Upper lobe of left lung (tissue), 6 donors: ENCODE data around the gene ATP6V1A. TPM values are rescaled to one million over a fixed set of nuclear protein-coding genes. Genes with fewer than 3 reads are reported as not detected.

Experiments used
- ATAC-seq, 2 donors: fragments of 200-7000 bp; cut with Tn5 transposase; one replicate each; pipeline ENCODE4 v1.9.1; 2022; ENCODE audit warnings: mild to moderate bottlenecking in 2 of 2, moderate library complexity in 2 of 2; ENCODE audit not compliant: low FRiP score in 2 of 2
- DNase-seq, 2 donors: peaks; one replicate each; pipeline ENCODE4 v3.0.0-alpha.2; 2019 to 2020
- H3K27ac ChIP-seq, 4 donors: fragments of 200-600 bp; sonication (generic); one replicate each; pipeline ENCODE4 v1.5.1; 2016 to 2019
- H3K27me3 ChIP-seq, 4 donors: fragments of 200-600 bp; sonication (generic); one replicate each; pipeline ENCODE4 v1.5.1; 2017 to 2019
- H3K36me3 ChIP-seq, 4 donors: fragments of 200-600 bp; sonication (generic); one replicate each; pipeline ENCODE4 v1.5.1; 2016 to 2019
- H3K4me1 ChIP-seq, 4 donors: fragments of 200-600 bp; sonication (generic); one replicate each; pipeline ENCODE4 v1.5.1; 2018 to 2019
- H3K4me3 ChIP-seq, 4 donors: fragments of 200-600 bp; sonication (generic); one replicate each; pipeline ENCODE4 v1.5.1; 2017 to 2019; ENCODE audit warnings: mild to moderate bottlenecking in 2 of 4, moderate library complexity in 1 of 4
- H3K9me3 ChIP-seq, 4 donors: fragments of 200-600 bp; sonication (generic); one replicate each; pipeline ENCODE4 v1.5.1; 2018 to 2019
- CTCF ChIP-seq, 6 experiments: fragments of 450-650 bp in 4 of 6; fragments of 200-600 bp in 2 of 6; sonication (generic) in 2 of 6; IDR thresholded peaks; one replicate each; pipeline ENCODE4 v1.5.1; 2016 to 2019; ENCODE audit warnings: antibody characterized with exemption in 6 of 6
- EP300 ChIP-seq, 4 donors: sonication (generic); formaldehyde crosslinking; IDR thresholded peaks; one replicate each; pipeline ENCODE4 v1.5.1; 2017; ENCODE audit warnings: antibody characterized with exemption in 4 of 4, control low read depth in 2 of 4
- POLR2A ChIP-seq, 4 donors: fragments of 450-650 bp; IDR thresholded peaks; one replicate each; pipeline ENCODE4 v1.5.1; 2016 to 2017; ENCODE audit warnings: antibody characterized with exemption in 4 of 4, mild to moderate bottlenecking in 2 of 4
- POLR2AphosphoS5 ChIP-seq, 2 donors: sonication (generic); formaldehyde crosslinking; IDR thresholded peaks; one replicate each; pipeline ENCODE4 v1.5.1; 2017; ENCODE audit warnings: antibody characterized with exemption in 2 of 2
- WGBS, 2 donors: methylation state at CpG; one replicate each; pipeline ENCODE4 v1.1.5; 2017 to 2018; 5-methylcytosine and 5-hydroxymethylcytosine counted together
- total RNA-seq, 6 donors: library from RNA; depleted of rRNA in 4 of 6; stranded (reverse); fragments of >200 nt in 4 of 6; gene quantifications; one replicate each; pipeline versions ENCODE4 v1.1.0 to v1.2.1, GENCODE V29; 2016 to 2021
- donor health status: DM: no; HTN: no; CAD: no; lungs with moderate emphysema.
- donor health status: DM: no; HTN: yes; CAD: no; lungs with severe emphysema.

Gene ATP6V1A
- total RNA-seq, 6 donors from 2014 or later = 17.9 to 94.8 (median 66.6) TPM

GRCh38 chr3:113769551-113769950 is 22.7 kb downstream of the ATP6V1A start:
- Histone ChIP-seq H3K27me3 (no peaks in the 10 kb centered on the region), H3K4me3 (no peak overlapping the region), H3K9me3 (no peaks in the 10 kb centered on the region), H3K27ac (no peak overlapping the region), H3K4me1 (no peaks in the 10 kb centered on the region), H3K36me3 (no peaks in the 10 kb centered on the region)
- ATAC-seq = no peak
- TF ChIP-seq POLR2AphosphoS5 (IDR thresholded peaks at IDR 0.05) (no peak), CTCF (IDR thresholded peaks at IDR 0.05) (no peak), EP300 (IDR thresholded peaks at IDR 0.05) (no peak), POLR2A (IDR thresholded peaks at IDR 0.05) (no peak)
- DNase-seq = no peak

GRCh38 chr3:113771993-113772392 is 25.2 kb downstream of the ATP6V1A start:
- Histone ChIP-seq H3K27ac (no peak overlapping the region), H3K4me3 (no peak overlapping the region), H3K36me3 (no peaks in the 10 kb centered on the region), H3K27me3 (no peaks in the 10 kb centered on the region), H3K9me3 (no peaks in the 10 kb centered on the region), H3K4me1 (no peaks in the 10 kb centered on the region)
- TF ChIP-seq EP300 (IDR thresholded peaks at IDR 0.05) (no peak), CTCF (IDR thresholded peaks at IDR 0.05) (no peak), POLR2AphosphoS5 (IDR thresholded peaks at IDR 0.05) (no peak), POLR2A (IDR thresholded peaks at IDR 0.05) (no peak)
- no peak for DNase-seq
- ATAC-seq = no peak

GRCh38 chr3:113773381-113773780 is 26.5 kb downstream of the ATP6V1A start:
- TF ChIP-seq EP300 (IDR thresholded peaks at IDR 0.05) (no peak), POLR2A (IDR thresholded peaks at IDR 0.05) (no peak), CTCF (IDR thresholded peaks at IDR 0.05) (no peak), POLR2AphosphoS5 (IDR thresholded peaks at IDR 0.05) (no peak)
- Histone ChIP-seq H3K9me3 (no peaks in the 10 kb centered on the region), H3K27me3 (no peaks in the 10 kb centered on the region), H3K27ac (no peak overlapping the region), H3K36me3 (no peaks in the 10 kb centered on the region), H3K4me1 (no peaks in the 10 kb centered on the region), H3K4me3 (no peak overlapping the region)
- no peak for ATAC-seq
- no peak for DNase-seq
- WGBS, 2 donors = 64 to 77% methylated on average over 3 of the region's 3 CpGs

- Histone ChIP-seq H3K27ac (no peak overlapping the region), H3K9me3 (no peaks in the 10 kb centered on the region), H3K27me3 (no peaks in the 10 kb centered on the region), H3K4me3 (no peak overlapping the region), H3K36me3 (no peaks in the 10 kb centered on the region), H3K4me1 (no peaks in the 10 kb centered on the region)
- WGBS, 2 donors = 95 to 100% methylated on average over 1 of the region's 1 CpG
- TF ChIP-seq EP300 (IDR thresholded peaks at IDR 0.05) (no peak), POLR2A (IDR thresholded peaks at IDR 0.05) (no peak), POLR2AphosphoS5 (IDR thresholded peaks at IDR 0.05) (no peak), CTCF (IDR thresholded peaks at IDR 0.05) (no peak)
- no peak for DNase-seq
- no peak for ATAC-seq
These were observed 28.7 kb downstream of the ATP6V1A start for GRCh38 chr3:113775516-113775915.

- WGBS, 2 donors = 87 to 91% methylated on average over 3 of the region's 3 CpGs
- no peak for ATAC-seq
These were observed 29.7 kb downstream of the ATP6V1A start for GRCh38 chr3:113776564-113776963.

More at GRCh38 chr3:113776564-113776963, 29.7 kb downstream of the ATP6V1A start:
- H3K4me1 ChIP-seq = no peaks in the 10 kb centered on the region
- H3K36me3 ChIP-seq = no peaks in the 10 kb centered on the region
- H3K4me3 ChIP-seq = no peak overlapping the region
- DNase-seq = no peak
- H3K27me3 ChIP-seq = no peaks in the 10 kb centered on the region
- no peak overlapping the region for H3K27ac ChIP-seq
- TF ChIP-seq EP300 (IDR thresholded peaks at IDR 0.05) = no peak
- TF ChIP-seq POLR2AphosphoS5 (IDR thresholded peaks at IDR 0.05) = no peak
- no peak for TF ChIP-seq CTCF (IDR thresholded peaks at IDR 0.05)
- no peak for TF ChIP-seq POLR2A (IDR thresholded peaks at IDR 0.05)
- no peaks in the 10 kb centered on the region for H3K9me3 ChIP-seq
